HPDE6-E6E7 (cell line): Measurements from ENCODE around the gene UPF1.

Experiments
- DNase-seq: peaks from one replicate; pipeline ENCODE4 v3.0.0; 2011; ENCODE audit warnings: missing footprints; ENCODE audit errors: extremely low spot score

The UPF1 gene

DNA sequence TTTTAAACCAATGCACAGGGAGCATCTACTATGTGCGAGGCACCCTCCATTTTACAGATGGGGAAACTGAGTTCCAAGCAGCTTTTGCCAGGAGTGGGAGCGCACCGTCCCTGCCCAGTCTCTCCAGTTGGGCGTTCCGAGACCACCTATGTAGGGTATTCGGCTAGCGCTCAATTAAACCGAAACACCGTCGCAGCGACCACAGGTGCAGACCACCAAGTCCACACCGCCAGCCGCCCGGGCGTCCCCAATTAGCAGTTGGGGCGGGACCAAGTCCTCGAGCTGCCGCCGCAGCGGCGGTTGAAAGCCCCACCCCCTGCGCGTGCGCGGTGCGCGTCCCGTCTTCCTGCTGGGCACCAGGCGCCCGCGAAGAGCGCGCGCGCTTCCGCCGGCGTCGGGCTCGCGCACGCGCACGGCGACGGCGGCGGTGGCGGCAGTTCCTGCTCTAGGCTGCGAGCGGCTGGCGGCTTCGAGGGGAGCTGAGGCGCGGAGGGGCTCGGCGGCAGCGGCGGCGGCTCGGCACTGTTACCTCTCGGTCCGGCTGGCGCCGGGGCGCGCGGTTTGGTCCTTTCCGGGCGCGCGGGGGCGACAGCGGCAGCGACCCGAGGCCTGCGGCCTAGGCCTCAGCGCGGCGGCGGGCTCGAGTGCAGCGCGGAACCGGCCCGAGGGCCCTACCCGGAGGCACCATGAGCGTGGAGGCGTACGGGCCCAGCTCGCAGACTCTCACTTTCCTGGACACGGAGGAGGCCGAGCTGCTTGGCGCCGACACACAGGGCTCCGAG, at the start of gene UPF1:
Gene UPF1, plus strand, starts transcription at position 436 of the 782 bp plus-strand sequence. Its CDS starts 251 bp downstream, at position 687.
- peak; percentile 90 for DNase-seq

DNA sequence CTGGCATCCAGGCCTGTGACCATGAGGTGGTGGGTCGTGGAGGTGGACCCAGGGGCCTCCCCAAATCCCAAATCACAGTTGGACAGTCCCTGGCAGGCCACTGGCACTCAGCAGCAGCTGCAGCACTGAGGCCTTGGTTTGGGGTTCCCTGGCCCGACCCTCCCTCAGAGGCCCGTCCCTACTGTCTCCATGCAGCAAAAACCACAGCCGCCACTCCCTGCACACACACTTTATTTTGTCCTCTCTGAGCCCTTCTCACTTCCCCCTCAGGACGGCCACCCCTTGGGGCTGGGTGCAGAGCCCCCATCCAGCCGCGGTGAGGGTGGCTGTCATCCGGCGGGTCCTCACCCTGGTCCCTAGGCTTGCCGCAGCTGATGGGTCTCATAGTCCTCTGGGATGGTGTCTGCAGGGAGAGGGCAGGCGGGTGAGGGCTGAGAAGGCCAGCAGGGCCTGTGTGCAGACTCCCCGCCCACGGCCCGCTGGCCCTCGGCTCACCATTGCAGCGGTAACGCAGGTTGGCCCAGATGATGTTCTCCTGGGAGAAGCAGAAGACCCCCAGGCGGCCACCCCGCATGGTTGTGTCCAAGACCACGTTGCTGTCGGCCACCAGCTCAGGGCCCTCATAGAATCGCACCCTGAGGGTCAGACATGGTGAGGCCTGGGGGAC, 49.1 kb upstream of the UPF1 start:
- DNase-seq: no peak

- DNase-seq: no peak
Measured at GRCh38 chr19:18783958-18784785, 47.6 kb upstream of the UPF1 start.

GRCh38 chr19:18784786-18785120, 47.0 kb upstream of the UPF1 start:
- DNase-seq: no peak

DNA sequence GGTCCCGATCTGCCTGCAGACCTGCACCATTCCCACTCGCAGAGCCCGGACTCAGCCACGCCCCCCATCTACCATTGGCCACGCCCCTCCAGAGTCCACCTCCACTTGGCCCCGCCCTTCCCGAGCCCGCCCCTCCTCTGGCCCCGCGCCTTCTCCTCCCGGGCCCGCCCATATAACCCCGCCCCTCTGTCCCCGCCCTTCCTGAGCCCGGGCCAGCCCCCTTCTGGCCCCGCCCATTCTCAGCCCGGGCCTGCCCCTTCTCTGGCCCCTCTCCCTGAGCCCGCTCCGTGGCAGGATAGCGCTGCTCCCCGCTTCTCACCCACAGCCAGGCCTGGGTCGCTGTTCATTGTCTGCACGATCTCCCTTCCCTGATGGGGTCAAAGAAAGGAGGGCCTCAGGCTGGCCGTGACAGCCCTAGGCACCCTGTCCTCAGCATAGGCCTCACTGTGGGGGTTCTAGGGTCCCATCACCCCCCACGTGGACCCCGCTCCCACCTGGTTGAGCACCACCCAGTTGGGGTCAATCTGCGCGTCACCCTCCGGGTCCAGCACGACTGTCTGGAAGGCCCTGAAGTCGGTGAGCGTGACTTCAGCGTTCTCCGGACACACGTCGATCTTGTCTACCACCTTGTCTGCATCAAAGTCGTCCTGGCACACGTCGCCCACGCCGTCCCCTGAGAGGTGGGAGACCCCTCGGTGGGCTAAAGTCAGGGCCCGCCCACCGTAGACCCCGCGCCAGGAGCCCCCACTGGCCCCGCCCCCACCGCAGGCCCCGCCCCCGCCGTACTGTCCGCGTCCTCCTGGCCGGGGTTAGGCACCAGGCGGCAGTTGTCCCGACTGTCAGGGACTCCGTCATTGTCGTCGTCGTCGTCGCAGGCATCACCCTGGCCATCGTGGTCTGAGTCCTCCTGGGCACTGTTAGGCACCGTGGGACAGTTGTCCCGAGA, 46.3 kb upstream of the UPF1 start:
- DNase-seq: no peak

DNA sequence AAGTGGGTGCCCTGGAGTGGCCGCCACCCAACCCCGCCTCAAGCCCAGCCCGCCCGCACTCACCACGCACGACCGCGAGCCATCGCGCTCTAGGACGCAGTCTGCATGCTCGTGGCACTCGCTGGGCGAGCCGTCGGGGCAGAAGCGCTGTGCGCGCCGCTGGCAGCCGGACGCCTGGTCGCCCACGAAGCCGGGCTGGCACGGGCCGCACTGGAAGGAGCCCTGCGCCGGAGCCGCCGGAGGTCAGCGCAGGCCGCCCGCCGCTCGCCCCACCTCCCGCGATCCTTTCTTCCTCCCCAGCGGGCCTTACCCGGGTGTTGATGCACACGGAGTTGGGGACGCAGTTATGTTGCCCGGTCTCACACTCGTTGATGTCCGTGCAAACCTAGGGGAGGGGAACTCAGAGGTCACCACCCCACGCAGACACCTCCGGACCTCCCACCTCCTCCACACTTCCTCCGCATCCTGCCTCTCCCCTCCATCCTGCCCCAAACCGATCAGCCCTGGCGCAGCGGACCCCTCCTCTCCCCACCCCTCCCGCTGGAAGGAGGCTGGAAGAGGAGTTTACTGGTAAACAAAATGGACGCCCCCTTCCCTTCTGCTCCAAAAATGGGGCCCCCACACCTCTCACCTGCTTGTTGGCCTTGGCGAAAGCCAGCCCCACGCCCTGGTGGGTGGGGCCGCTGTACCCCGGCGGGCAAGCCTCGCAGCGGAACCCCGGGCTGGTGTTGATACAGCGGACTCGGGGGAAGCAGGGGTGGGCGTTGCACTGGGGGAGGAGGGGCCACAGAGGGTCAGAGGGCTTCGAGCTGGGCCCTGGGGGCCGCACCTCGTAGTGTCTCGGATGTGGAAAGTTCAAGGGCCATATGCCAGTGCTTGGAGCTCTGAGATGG, 43.0 kb upstream of the UPF1 start:
- DNase-seq: no peak

- DNase-seq: no peak
Measured at GRCh38 chr19:18789422-18789869, 42.3 kb upstream of the UPF1 start.

GRCh38 chr19:18789883-18790565, 41.7 kb upstream of the UPF1 start:
- DNase-seq: no peak

DNA sequence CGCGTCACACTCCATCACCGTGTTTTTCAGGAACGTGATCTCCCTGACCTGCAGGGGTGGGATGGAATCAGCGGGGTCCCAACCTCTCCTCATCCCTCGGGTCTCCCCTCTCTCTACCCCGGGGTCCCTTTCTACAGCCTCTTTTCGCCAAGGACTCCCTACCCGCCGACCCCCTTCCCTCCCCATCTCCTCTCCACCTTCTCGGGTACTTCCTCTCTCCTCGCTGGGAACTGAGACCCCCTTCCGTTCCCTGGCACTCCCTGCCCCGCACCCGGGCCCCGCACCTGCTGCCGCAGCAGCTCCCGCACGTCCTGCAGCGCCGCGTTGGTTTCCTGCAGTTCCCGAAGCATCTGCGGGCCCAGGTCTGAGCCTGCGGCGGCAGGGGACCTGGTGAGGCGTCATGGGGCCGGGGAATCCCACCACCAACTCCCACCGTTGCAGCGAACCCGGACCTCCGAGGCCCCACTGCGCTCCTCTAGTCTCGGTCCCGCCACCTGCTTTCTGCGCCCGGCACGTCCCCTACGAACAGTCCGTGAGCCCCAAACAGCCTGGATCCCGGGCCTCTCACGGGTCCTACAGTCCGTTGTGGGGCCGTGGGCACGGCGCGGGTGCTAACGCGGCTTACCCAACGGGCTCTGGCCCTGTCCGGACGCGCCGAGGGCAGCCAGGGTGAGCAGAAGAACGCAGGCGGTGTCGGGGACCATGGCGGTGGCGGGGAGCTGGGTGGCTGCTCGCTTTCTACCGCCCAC, 41.0 kb upstream of the UPF1 start, which contains the start of gene COMP:
Gene COMP, minus strand, starts transcription at position 740 of the 749 bp plus-strand sequence. Its CDS starts 36 bp downstream, at position 704.
- no peak for DNase-seq

- DNase-seq: no peak
Measured at GRCh38 chr19:18791315-18791678, 40.5 kb upstream of the UPF1 start.

- DNase-seq: no peak
Measured at GRCh38 chr19:18792661-18793060, 39.1 kb upstream of the UPF1 start.

DNA sequence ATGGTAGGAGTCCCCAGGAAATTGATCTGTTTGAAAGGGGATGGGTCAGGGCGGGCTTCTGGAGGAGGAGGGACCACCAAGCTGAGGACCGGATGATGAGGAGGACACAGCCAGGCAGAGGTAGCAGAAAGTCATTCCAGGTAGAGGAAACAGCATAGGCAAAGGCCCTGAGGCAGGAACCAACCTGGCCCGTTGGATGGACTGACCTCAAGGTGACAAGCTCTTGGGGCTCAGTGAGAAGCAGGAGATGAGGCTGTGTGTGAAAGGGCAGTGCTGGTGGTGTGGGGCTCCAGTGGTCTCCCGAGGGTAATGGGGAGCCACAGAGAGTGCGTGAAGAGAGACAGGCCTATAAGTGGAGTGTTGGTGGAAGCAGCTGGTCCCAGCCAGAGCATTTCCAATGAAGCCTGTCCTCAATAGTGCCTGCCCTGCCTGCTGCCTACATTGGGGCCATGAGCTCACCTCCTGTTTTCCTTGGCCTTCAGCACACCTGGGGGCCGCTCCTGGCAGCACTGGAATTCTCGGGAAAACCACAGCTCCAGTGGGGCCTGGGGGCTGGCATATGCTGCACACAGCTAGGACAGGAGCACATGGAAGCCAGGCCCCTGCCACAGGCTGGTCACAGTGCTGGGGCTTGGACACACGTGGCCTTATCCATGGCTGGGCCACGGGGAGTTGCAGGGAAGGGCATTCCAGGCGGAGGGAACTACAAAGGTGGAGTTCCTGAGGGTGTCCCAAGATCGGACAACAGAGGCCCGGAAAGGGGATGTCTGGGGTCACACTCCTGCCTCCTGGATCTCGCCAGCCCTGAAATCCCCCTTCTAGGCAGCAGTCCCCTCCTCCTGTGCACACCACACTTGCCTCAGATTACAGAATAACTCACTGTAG, 38.4 kb upstream of the UPF1 start:
- no peak for DNase-seq

- no peak for DNase-seq
Measured at GRCh38 chr19:18794029-18794313, 37.8 kb upstream of the UPF1 start.

GRCh38 chr19:18794692-18795091, 37.1 kb upstream of the UPF1 start:
- no peak for DNase-seq

GRCh38 chr19:18795540-18795939, 36.2 kb upstream of the UPF1 start:
- DNase-seq: no peak

- no peak for DNase-seq
Measured at GRCh38 chr19:18796239-18796638, 35.5 kb upstream of the UPF1 start.

DNA sequence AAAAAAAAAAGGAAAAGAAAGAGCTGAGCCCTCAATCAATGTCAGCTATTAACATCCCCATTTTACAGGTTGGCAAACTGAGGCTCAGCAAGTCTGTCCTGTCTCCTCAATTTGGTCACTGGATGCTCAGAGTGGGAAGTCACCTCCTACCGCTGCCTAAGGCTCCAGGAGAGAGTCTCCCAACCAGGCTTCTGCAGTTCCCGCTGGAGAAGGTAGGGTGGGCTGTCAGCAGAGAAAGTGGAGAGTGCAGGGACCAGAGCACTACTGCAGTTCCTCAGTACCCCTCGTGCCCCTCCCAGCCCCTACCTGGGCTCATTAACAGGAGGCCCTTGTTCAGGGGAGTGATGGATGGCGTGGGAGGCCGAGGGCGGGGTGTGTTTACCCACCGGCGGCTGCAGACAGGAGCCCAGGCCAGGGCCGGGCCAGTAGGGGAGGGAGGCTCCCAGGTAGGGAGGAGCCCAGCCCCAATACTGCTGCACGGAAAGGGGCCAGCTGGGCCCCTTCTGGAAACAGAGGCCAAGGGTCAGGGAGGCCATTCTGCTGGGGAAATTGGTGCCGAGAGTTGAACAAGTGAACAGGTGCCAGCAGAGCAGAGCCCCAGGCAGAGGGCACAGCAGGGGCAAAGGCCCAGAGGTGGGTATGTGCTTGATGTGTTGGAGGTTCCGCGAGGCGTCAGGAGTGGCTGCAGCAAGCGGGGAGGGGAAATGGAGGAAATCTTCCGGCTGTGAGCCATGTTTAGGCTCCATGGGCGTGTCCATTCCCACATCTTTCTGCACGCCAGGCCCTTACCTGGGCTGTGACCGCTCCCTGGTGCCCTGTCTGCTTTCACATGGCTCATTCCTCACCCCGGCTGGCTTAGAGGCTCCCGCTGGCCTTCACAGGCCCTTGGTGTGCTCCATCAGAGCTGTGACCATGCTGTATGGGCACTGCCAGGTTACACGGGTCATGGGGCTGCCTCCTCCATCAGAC, 33.1 kb upstream of the UPF1 start:
- no peak for DNase-seq
